NT2/D1 (cell line): Measurements from ENCODE around the gene CPN2.

Experiments
- SUZ12 ChIP-seq: IDR thresholded peaks from 2 replicates; pipeline ENCODE4 v1.6.1; 2011; ENCODE audit not compliant: insufficient read length, insufficient read depth; ENCODE audit errors: extremely low read depth
- YY1 ChIP-seq: IDR thresholded peaks from 2 replicates; pipeline ENCODE4 v1.6.1; 2011; ENCODE audit not compliant: insufficient read length, insufficient read depth
- ZNF274 ChIP-seq: IDR thresholded peaks from 2 replicates; pipeline ENCODE4 v1.6.1; 2011; ENCODE audit warnings: mild to moderate bottlenecking, low read depth, low read length

DNA sequence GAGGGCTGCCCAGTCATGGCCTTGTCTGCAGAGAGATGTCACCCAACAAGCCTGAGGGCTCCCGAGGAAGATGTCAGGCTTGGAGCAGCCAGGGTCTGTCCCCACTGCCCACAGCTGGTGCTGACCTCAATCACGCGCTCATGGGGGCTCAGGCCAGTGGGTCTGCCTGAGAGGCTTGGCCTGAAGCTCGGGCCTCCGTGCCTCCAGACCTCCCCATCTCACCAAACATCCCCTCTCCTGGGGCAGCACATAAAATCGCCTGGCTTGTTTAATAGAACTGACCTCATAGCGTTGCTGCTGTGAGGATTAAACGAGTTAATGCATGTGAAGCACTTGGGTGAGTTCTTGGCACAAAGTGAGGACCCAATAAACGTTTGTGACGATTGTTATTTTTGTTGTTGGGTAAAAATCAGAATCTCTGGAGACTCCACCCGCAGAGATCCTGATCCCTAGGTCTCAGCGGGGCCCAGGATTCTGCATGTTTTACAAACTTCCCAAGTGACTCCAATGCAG, 14.9 kb upstream of the CPN2 start:
- TF ChIP-seq SUZ12 (no peak), YY1 (no peak), ZNF274 (no peak)
